Activated CD8-positive, alpha-beta T cell treated with anti-CD3 and anti-CD28 coated beads, Interleukin-2, amount 10 ng/mL, durations not matched to agents 7 days and 5 days (primary cell): ENCODE data around the gene UBALD2. TPM values are rescaled to one million over a fixed set of nuclear protein-coding genes. Genes with fewer than 3 reads are reported as not detected.
"Not testable (repeated sequence)": the region's sequence is repeated elsewhere in the genome, so short reads cannot be mapped to it uniquely, and the experiment has no call there.

Experiments
- ATAC-seq: fragments of 150-1000 bp; cut with Tn5 transposase; one replicate; pipeline ENCODE4 v1.10.0; 2021; ENCODE audit warnings: moderate library complexity
- CTCF ChIA-PET: fragments of 350-600 bp; sonication (Branson Sonifier 250); formaldehyde crosslinking; loops from one replicate; lab custom pipeline; 2021; ENCODE audit warnings: antibody characterized with exemption; lab: Charles Lee
- POLR2A ChIA-PET: fragments of 350-600 bp; sonication (Branson Sonifier 250); formaldehyde crosslinking; loops from one replicate; lab custom pipeline; 2021; ENCODE audit warnings: antibody characterized with exemption; lab: Charles Lee
- DNase-seq: peaks from one replicate; pipeline ENCODE4 v3.0.0-alpha.2; 2020
- H3K27ac Mint-ChIP-seq: one replicate; pipeline ENCODE4 v1.8.0; 2021; ENCODE audit warnings: mild to moderate bottlenecking, mixed read lengths
- H3K27me3 Mint-ChIP-seq: one replicate; pipeline ENCODE4 v1.8.0; 2021; ENCODE audit warnings: low read depth, mixed read lengths
- H3K36me3 Mint-ChIP-seq: one replicate; pipeline ENCODE4 v1.8.0; 2021; ENCODE audit warnings: low read depth, mixed read lengths
- H3K4me1 Mint-ChIP-seq: one replicate; pipeline ENCODE4 v1.8.0; 2021; ENCODE audit warnings: low read depth, mixed read lengths
- H3K4me3 Mint-ChIP-seq: one replicate; pipeline ENCODE4 v1.8.0; 2021; ENCODE audit warnings: mild to moderate bottlenecking, mixed read lengths
- H3K9me3 Mint-ChIP-seq: one replicate; pipeline ENCODE4 v1.8.0; 2022; ENCODE audit warnings: mixed read lengths; ENCODE audit not compliant: insufficient read depth
- total RNA-seq, 2 experiments: library from RNA; stranded (reverse); gene quantifications; one replicate each; pipeline ENCODE4 v1.2.3, GENCODE V29; 2021

UBALD2 gene
- 100 to 1,000 TPM; 318 to 359 TPM for total RNA-seq

- POLR2A ChIA-PET = interaction anchor here (0.5 to 16.8 kb wide), 20 partner anchors 8 to 251 kb away, joined by 3 to 807 read pairs (median 4); partner anchors contain the start of genes EXOC7, FOXJ1 and RNF157
- peaks cover 58% of the 10 kb centered on the region for H3K4me1 Mint-ChIP-seq
- H3K4me3 Mint-ChIP-seq = peak within 1 kb of the TSS; percentile 95
- CTCF ChIA-PET = interaction anchor here (0.6 to 4.5 kb wide), 15 partner anchors 7 to 144 kb away, joined by 3 to 50 read pairs (median 10); partner anchors contain the start of gene RNF157
- no peaks in the 10 kb centered on the region for H3K27me3 Mint-ChIP-seq
- DNase-seq = peak; percentile 100
- H3K36me3 Mint-ChIP-seq = peaks cover 44% of the 10 kb centered on the region
- H3K9me3 Mint-ChIP-seq = no peaks in the 10 kb centered on the region
- ATAC-seq = peak; percentile 84
- H3K27ac Mint-ChIP-seq = peak within 1 kb of the TSS; percentile 99
These were observed at the start of gene UBALD2 for GRCh38 chr17:76264755-76265623. TSS of gene UBALD2 (plus strand) at chr17:76265348. CDS start at chr17:76265506, 158 bp downstream.

GRCh38 chr17:76217081-76217480 is 48.1 kb upstream of the UBALD2 start:
- POLR2A ChIA-PET = interaction anchor here (1.1 to 1.4 kb wide), 3 partner anchors 40 to 54 kb away, joined by 3 to 6 read pairs (median 3); no protein-coding TSS in a partner anchor
- Mint-ChIP-seq H3K27ac (no peak overlapping the region), H3K9me3 (no peaks in the 10 kb centered on the region), H3K36me3 (peaks cover 54% of the 10 kb centered on the region), H3K4me3 (no peak overlapping the region), H3K4me1 (peaks cover 46% of the 10 kb centered on the region), H3K27me3 (no peaks in the 10 kb centered on the region)
- CTCF ChIA-PET = interaction anchor here (0.9 to 2.2 kb wide), 9 partner anchors 9 to 181 kb away, joined by 3 to 8 read pairs (median 5); no protein-coding TSS in a partner anchor
- DNase-seq = no peak
- ATAC-seq = no peak

GRCh38 chr17:76219670-76220383 is 45.3 kb upstream of the UBALD2 start:
- DNase-seq = no peak
- H3K9me3 Mint-ChIP-seq = no peaks in the 10 kb centered on the region
- POLR2A ChIA-PET = interaction anchor here (1.4 kb wide), 1 partner anchor 27 kb away, joined by 3 read pairs; no protein-coding TSS in a partner anchor
- H3K27ac Mint-ChIP-seq = no peak overlapping the region
- no peaks in the 10 kb centered on the region for H3K27me3 Mint-ChIP-seq
- H3K4me3 Mint-ChIP-seq = no peak overlapping the region
- H3K4me1 Mint-ChIP-seq = peaks cover 37% of the 10 kb centered on the region
- ATAC-seq = no peak
- H3K36me3 Mint-ChIP-seq = peaks cover 43% of the 10 kb centered on the region
- CTCF ChIA-PET = interaction anchor here (0.8 to 1.2 kb wide), 2 partner anchors 27 to 38 kb away, joined by 3 read pairs; no protein-coding TSS in a partner anchor

- DNase-seq (no peak), ATAC-seq (no peak)
- ChIA-PET CTCF (interaction anchor here (1.1 kb wide), 1 partner anchor 12 kb away, joined by 3 read pairs; no protein-coding TSS in a partner anchor), POLR2A (no interaction called here)
- Mint-ChIP-seq H3K9me3 (no peaks in the 10 kb centered on the region), H3K4me1 (peaks cover 32% of the 10 kb centered on the region), H3K4me3 (no peak overlapping the region), H3K27me3 (no peaks in the 10 kb centered on the region), H3K27ac (no peak overlapping the region), H3K36me3 (peaks cover 47% of the 10 kb centered on the region)
These were observed 41.3 kb upstream of the UBALD2 start for GRCh38 chr17:76223802-76224201.

GRCh38 chr17:76225373-76226086 is 39.6 kb upstream of the UBALD2 start:
- H3K4me3 Mint-ChIP-seq, POLR2A ChIA-PET, DNase-seq, ATAC-seq, H3K27ac Mint-ChIP-seq, H3K27me3 Mint-ChIP-seq, CTCF ChIA-PET, H3K9me3 Mint-ChIP-seq: not testable (repeated sequence)
- peaks cover 34% of the 10 kb centered on the region for H3K4me1 Mint-ChIP-seq
- peaks cover 56% of the 10 kb centered on the region for H3K36me3 Mint-ChIP-seq

- H3K4me3 Mint-ChIP-seq, CTCF ChIA-PET, H3K27me3 Mint-ChIP-seq, DNase-seq, H3K27ac Mint-ChIP-seq, H3K9me3 Mint-ChIP-seq, ATAC-seq: not testable (repeated sequence)
- POLR2A ChIA-PET = interaction anchor here (0.8 kb wide), 1 partner anchor 10 kb away, joined by 3 read pairs; no protein-coding TSS in a partner anchor
- Mint-ChIP-seq H3K4me1 (peaks cover 38% of the 10 kb centered on the region), H3K36me3 (peaks cover 58% of the 10 kb centered on the region)
These were observed 38.4 kb upstream of the UBALD2 start for GRCh38 chr17:76226749-76227148.

GRCh38 chr17:76232342-76232741 is 32.8 kb upstream of the UBALD2 start:
- no peak overlapping the region for H3K27ac Mint-ChIP-seq
- ATAC-seq (no peak), DNase-seq (no peak)
- peaks cover 66% of the 10 kb centered on the region for H3K36me3 Mint-ChIP-seq
- H3K4me3 Mint-ChIP-seq = no peak overlapping the region
- peaks cover 61% of the 10 kb centered on the region for H3K4me1 Mint-ChIP-seq
- H3K27me3 Mint-ChIP-seq = no peaks in the 10 kb centered on the region
- H3K9me3 Mint-ChIP-seq = no peaks in the 10 kb centered on the region
- ChIA-PET CTCF (interaction anchor here (1.1 kb wide), 1 partner anchor 11 kb away, joined by 3 read pairs; no protein-coding TSS in a partner anchor), POLR2A (no interaction called here)

GRCh38 chr17:76233588-76234353 is 31.4 kb upstream of the UBALD2 start:
- no peaks in the 10 kb centered on the region for H3K27me3 Mint-ChIP-seq
- H3K9me3 Mint-ChIP-seq = no peaks in the 10 kb centered on the region
- ChIA-PET CTCF (interaction anchor here (0.8 to 1.7 kb wide), 4 partner anchors 42 to 53 kb away, joined by 3 to 5 read pairs (median 4); no protein-coding TSS in a partner anchor), POLR2A (interaction anchor here (0.6 to 1.6 kb wide), 3 partner anchors 23 to 38 kb away, joined by 3 read pairs; no protein-coding TSS in a partner anchor)
- H3K36me3 Mint-ChIP-seq = peaks cover 72% of the 10 kb centered on the region
- ATAC-seq (no peak), DNase-seq (no peak)
- no peak overlapping the region for H3K27ac Mint-ChIP-seq
- peaks cover 70% of the 10 kb centered on the region for H3K4me1 Mint-ChIP-seq
- H3K4me3 Mint-ChIP-seq = no peak overlapping the region

- Mint-ChIP-seq H3K4me3 (no peak overlapping the region), H3K27me3 (no peaks in the 10 kb centered on the region), H3K27ac (peak overlapping the region; percentile 69), H3K9me3 (no peaks in the 10 kb centered on the region), H3K36me3 (peaks cover 71% of the 10 kb centered on the region), H3K4me1 (peaks cover 71% of the 10 kb centered on the region)
- POLR2A ChIA-PET = interaction anchor here (1.2 to 1.6 kb wide), 2 partner anchors 22 to 35 kb away, joined by 3 read pairs; no protein-coding TSS in a partner anchor
- DNase-seq (no peak), ATAC-seq (no peak)
- CTCF ChIA-PET = interaction anchor here (1.5 to 1.7 kb wide), 3 partner anchors 43 to 52 kb away, joined by 3 to 5 read pairs (median 4); no protein-coding TSS in a partner anchor
These were observed 30.8 kb upstream of the UBALD2 start for GRCh38 chr17:76234354-76234679.

- no peaks in the 10 kb centered on the region for H3K27me3 Mint-ChIP-seq
- no peak for DNase-seq
- POLR2A ChIA-PET = interaction anchor here (1.2 kb wide), 1 partner anchor 11 kb away, joined by 4 read pairs; no protein-coding TSS in a partner anchor
- CTCF ChIA-PET = interaction anchor here (1.0 to 2.5 kb wide), 4 partner anchors 11 to 95 kb away, joined by 3 to 11 read pairs (median 5); no protein-coding TSS in a partner anchor
- no peak for ATAC-seq
- H3K27ac Mint-ChIP-seq = no peak overlapping the region
- H3K9me3 Mint-ChIP-seq = no peaks in the 10 kb centered on the region
- peaks cover 61% of the 10 kb centered on the region for H3K36me3 Mint-ChIP-seq
- no peak overlapping the region for H3K4me3 Mint-ChIP-seq
- H3K4me1 Mint-ChIP-seq = peaks cover 65% of the 10 kb centered on the region
These were observed 29.3 kb upstream of the UBALD2 start for GRCh38 chr17:76235883-76236282.
